ENCODE measurements around the gene DCST1.
"Not testable (repeated sequence)": the region's sequence is repeated elsewhere in the genome, so short reads cannot be mapped to it uniquely, and the experiment has no call there.

Gene DCST1, protein sequence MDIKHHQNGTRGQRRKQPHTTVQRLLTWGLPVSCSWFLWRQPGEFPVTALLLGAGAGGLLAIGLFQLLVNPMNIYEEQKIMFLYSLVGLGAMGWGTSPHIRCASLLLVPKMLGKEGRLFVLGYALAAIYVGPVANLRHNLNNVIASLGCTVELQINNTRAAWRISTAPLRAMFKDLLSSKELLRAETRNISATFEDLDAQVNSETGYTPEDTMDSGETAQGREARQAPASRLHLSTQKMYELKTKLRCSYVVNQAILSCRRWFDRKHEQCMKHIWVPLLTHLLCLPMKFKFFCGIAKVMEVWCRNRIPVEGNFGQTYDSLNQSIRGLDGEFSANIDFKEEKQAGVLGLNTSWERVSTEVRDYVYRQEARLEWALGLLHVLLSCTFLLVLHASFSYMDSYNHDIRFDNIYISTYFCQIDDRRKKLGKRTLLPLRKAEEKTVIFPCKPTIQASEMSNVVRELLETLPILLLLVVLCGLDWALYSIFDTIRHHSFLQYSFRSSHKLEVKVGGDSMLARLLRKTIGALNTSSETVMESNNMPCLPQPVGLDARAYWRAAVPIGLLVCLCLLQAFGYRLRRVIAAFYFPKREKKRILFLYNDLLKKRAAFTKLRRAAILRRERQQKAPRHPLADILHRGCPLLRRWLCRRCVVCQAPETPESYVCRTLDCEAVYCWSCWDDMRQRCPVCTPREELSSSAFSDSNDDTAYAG

DNA sequence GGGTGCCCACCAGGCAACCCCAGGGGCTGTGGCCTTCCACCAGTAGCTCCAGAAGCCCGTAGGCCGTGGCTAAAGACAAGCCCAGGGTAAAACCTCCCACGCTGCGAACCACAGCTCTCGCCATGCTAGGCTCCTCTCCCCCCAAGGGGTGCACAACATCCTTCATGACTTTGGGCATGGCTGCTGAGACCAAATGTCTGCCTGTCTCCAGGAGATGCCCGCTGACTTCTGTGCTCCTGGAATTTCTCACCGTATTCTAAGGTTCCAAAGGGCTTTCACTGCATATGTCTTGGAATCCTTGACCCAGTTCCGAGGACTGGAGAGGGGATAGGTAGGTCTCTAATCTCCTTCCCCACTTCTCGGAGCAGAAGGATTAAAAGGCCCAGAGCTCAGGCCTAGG is at the start of gene DCST1, which contains the start of gene DCST2:
DCST1 (plus strand) TSS at position 301 of the 400 bp plus-strand sequence. CDS start 213 bp downstream, outside the sequence.
DCST2 (minus strand) TSS at position 258 of the 400 bp plus-strand sequence; CDS start at position 178, 80 bp downstream.
- DNase-seq (ENCODE audit: low read depth) = no peak
- TF ChIP-seq, protein P1, sequence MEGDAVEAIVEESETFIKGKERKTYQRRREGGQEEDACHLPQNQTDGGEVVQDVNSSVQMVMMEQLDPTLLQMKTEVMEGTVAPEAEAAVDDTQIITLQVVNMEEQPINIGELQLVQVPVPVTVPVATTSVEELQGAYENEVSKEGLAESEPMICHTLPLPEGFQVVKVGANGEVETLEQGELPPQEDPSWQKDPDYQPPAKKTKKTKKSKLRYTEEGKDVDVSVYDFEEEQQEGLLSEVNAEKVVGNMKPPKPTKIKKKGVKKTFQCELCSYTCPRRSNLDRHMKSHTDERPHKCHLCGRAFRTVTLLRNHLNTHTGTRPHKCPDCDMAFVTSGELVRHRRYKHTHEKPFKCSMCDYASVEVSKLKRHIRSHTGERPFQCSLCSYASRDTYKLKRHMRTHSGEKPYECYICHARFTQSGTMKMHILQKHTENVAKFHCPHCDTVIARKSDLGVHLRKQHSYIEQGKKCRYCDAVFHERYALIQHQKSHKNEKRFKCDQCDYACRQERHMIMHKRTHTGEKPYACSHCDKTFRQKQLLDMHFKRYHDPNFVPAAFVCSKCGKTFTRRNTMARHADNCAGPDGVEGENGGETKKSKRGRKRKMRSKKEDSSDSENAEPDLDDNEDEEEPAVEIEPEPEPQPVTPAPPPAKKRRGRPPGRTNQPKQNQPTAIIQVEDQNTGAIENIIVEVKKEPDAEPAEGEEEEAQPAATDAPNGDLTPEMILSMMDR (IDR thresholded peaks at IDR 0.05; ENCODE audit: control insufficient read depth, insufficient read depth, low read depth, low read length, missing control alignments) = no peak
- no peak within 1 kb of the TSS for H3K4me3 ChIP-seq (ENCODE audit: control insufficient read depth, low read depth, low read length)

DNA sequence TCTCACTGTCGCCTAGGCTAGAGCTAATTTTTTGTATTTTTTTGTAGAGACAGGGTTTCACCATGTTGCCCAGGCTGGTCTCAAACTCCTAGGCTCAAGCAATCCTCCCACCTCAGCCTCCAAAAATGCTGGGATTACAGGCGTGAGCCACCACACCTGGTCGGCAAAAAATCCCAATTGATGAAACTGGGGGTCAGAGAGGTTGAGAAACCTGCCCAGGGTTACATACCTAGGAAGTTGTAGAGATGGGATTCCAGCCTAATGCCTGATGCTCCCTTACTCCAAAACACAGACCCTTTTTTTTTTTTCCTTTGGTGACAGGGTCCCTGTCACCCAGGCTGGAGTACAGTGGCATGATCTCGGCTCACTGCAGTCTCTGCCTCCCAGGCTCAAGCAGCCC is 46.9 kb upstream of the DCST1 start:
- H3K4me3 ChIP-seq (ENCODE audit: control insufficient read depth, low read depth, low read length); DNase-seq (ENCODE audit: low read depth): not testable (repeated sequence)

DNA sequence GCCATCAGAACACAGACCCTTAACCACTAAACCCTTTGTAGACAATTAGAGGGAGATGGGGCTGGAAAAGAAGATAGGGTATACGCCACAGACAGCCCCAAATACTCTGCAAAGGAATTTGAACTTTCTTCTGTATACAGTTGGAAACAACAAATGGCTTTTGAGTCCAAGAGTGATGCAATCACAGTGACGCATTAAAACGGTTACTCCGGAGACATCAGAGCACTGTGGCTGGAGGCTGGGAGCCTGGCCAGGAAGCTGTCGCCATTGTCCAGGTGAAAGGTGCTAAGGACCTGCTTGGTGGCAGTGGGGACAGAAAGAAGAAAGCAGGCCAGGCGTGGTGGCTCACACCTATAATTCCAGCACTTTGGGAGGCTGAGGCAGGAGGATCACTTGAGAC is 46.3 kb upstream of the DCST1 start:
- no peak for DNase-seq (ENCODE audit: low read depth)
- no peak overlapping the region for H3K4me3 ChIP-seq (ENCODE audit: control insufficient read depth, low read depth, low read length)
- TF ChIP-seq, protein P1 (IDR thresholded peaks at IDR 0.05; ENCODE audit: control insufficient read depth, insufficient read depth, low read depth, low read length, missing control alignments) = no peak

DNA sequence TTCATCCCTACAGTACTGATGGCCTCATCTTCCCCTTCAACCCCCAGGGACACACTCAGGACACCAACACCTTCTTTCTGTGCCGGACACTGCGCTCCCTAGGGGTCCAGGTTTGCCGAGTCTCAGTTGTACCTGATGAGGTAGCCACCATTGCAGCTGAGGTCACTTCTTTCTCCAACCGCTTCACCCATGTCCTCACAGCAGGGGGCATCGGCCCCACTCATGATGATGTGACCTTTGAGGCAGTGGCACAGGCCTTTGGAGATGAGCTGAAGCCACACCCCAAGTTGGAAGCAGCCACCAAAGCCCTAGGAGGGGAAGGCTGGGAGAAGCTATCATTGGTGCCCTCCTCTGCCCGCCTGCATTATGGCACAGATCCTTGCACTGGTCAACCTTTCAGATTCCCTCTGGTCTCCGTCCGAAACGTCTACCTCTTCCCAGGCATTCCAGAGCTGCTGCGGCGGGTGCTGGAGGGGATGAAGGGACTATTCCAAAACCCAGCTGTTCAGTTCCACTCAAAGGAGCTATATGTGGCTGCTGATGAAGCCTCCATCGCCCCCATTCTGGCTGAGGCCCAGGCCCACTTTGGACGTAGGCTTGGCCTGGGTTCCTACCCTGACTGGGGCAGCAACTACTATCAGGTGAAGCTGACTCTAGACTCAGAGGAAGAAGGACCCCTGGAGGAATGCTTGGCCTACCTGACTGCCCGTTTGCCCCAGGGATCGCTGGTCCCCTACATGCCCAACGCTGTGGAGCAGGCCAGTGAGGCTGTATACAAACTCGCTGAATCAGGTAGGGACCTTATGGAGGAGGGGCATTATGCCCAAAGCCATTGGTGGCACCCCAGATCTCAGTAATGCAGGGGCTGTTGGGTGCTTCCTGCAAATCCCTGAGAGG is 45.3 kb upstream of the DCST1 start:
- no peak overlapping the region for H3K4me3 ChIP-seq (ENCODE audit: control insufficient read depth, low read depth, low read length)
- TF ChIP-seq, protein P1 (IDR thresholded peaks at IDR 0.05; ENCODE audit: control insufficient read depth, insufficient read depth, low read depth, low read length, missing control alignments) = no peak
- no peak for DNase-seq (ENCODE audit: low read depth)

DNA sequence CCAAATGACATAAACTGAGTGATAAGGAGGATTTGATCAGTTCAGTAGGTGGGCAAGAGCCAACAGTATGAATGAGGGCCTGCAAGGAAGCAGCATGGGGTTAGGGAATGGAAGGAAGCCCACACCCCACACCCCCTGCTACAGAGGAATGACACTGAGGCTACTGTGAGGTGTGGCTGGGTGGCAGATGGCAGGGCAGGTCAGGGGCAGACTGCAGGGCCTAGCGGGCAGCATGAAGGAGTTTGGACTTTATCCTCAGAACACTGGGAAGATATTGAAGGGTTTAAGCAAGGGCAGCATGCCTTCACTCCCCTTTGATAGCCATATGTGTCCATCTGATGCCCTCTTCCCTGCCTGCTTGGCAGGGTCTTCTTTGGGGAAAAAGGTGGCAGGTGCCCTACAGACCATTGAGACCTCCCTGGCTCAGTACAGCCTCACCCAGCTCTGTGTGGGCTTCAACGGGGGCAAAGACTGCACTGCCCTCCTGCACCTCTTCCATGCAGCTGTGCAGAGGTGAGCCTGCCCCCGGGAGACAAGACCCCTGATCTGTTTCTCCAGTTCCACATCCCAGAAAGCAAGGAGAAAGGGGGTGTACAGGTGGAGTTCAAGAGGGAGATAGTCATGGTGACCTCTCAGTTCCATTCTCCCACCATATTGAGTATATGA is 44.3 kb upstream of the DCST1 start:
- no peak for DNase-seq (ENCODE audit: low read depth)
- TF ChIP-seq, protein P1 (IDR thresholded peaks at IDR 0.05; ENCODE audit: control insufficient read depth, insufficient read depth, low read depth, low read length, missing control alignments) = no peak
- H3K4me3 ChIP-seq (ENCODE audit: control insufficient read depth, low read depth, low read length) = no peak overlapping the region

DNA sequence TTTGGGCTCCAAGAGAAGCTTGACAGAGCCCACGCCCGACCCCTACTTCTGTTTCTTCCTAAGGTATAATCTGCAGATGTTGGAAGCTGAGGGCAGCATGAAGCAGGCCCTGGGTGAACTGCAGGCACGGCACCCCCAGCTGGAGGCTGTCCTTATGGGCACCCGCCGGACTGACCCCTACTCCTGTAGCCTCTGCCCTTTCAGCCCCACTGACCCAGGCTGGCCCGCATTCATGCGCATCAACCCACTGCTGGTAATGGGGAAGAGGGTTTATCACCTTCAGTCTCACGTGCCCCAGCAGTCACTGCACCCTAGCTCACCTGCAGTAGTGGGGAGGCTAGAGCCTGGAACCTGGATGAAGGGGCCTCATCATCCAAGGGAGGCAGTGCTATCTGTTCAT is 43.3 kb upstream of the DCST1 start:
- no peak overlapping the region for H3K4me3 ChIP-seq (ENCODE audit: control insufficient read depth, low read depth, low read length)
- TF ChIP-seq, protein P1 (IDR thresholded peaks at IDR 0.05; ENCODE audit: control insufficient read depth, insufficient read depth, low read depth, low read length, missing control alignments) = no peak
- no peak for DNase-seq (ENCODE audit: low read depth)

All from AG09309 (cell line).